Glutamatergic neuron (in vitro differentiated cells): ENCODE results near the gene SLC45A3. TPM values are rescaled to one million over a fixed set of nuclear protein-coding genes. Genes with fewer than 3 reads are reported as not detected.
"Not testable (repeated sequence)": the region's sequence is repeated elsewhere in the genome, so short reads cannot be mapped to it uniquely, and the experiment has no call there.

Source experiments
- DNase-seq: peaks from one replicate; pipeline ENCODE4 v3.0.0; 2022
- H3K27ac Mint-ChIP-seq: one replicate; pipeline ENCODE4 v1.8.0; 2020; ENCODE audit warnings: mild to moderate bottlenecking, mixed read lengths, inconsistent platforms; ENCODE audit not compliant: unreplicated experiment
- H3K27me3 Mint-ChIP-seq: one replicate; pipeline ENCODE4 v1.8.0; 2020; ENCODE audit warnings: mild to moderate bottlenecking, moderate library complexity, mixed read lengths, inconsistent platforms; ENCODE audit not compliant: unreplicated experiment
- H3K36me3 Mint-ChIP-seq: one replicate; pipeline ENCODE4 v1.8.0; 2020; ENCODE audit warnings: mild to moderate bottlenecking, mixed read lengths, inconsistent platforms; ENCODE audit not compliant: unreplicated experiment
- H3K4me1 Mint-ChIP-seq: one replicate; pipeline ENCODE4 v1.8.0; 2020; ENCODE audit warnings: mild to moderate bottlenecking, low read depth, mixed read lengths, inconsistent platforms; ENCODE audit not compliant: unreplicated experiment
- H3K4me3 Mint-ChIP-seq: one replicate; pipeline ENCODE4 v1.8.0; 2020; ENCODE audit warnings: mild to moderate bottlenecking, mixed read lengths, inconsistent platforms; ENCODE audit not compliant: unreplicated experiment
- H3K9me3 Mint-ChIP-seq: one replicate; pipeline ENCODE4 v1.8.0; 2020; ENCODE audit warnings: mild to moderate bottlenecking, moderate library complexity, mixed read lengths, inconsistent platforms; ENCODE audit not compliant: unreplicated experiment
- long read RNA-seq: library from polyadenylated mRNA; unstranded; transcript quantifications from one replicate; pipeline ENCODE4 v2.0.0, GENCODE V29; 2020; ENCODE audit not compliant: unreplicated experiment
- total RNA-seq: library from RNA; stranded (reverse); fragmentation: NEBNext Ultra II Directional; extraction: Animal tissue kit (Norgen Biotek cat#: 25700); gene quantifications from one replicate; pipeline ENCODE4 v1.2.1, GENCODE V29; 2021; ENCODE audit not compliant: unreplicated experiment
- TF ChIP-seq, protein P1 (sequence below): fragments of 200-600 bp; sonication (generic); IDR thresholded peaks from one replicate; pipeline ENCODE4 v1.5.0; 2021; ENCODE audit not compliant: partially characterized antibody, unreplicated experiment

SLC45A3 gene, protein sequence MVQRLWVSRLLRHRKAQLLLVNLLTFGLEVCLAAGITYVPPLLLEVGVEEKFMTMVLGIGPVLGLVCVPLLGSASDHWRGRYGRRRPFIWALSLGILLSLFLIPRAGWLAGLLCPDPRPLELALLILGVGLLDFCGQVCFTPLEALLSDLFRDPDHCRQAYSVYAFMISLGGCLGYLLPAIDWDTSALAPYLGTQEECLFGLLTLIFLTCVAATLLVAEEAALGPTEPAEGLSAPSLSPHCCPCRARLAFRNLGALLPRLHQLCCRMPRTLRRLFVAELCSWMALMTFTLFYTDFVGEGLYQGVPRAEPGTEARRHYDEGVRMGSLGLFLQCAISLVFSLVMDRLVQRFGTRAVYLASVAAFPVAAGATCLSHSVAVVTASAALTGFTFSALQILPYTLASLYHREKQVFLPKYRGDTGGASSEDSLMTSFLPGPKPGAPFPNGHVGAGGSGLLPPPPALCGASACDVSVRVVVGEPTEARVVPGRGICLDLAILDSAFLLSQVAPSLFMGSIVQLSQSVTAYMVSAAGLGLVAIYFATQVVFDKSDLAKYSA
- 3.7 TPM for total RNA-seq
- long read RNA-seq = 0 reads

DNA sequence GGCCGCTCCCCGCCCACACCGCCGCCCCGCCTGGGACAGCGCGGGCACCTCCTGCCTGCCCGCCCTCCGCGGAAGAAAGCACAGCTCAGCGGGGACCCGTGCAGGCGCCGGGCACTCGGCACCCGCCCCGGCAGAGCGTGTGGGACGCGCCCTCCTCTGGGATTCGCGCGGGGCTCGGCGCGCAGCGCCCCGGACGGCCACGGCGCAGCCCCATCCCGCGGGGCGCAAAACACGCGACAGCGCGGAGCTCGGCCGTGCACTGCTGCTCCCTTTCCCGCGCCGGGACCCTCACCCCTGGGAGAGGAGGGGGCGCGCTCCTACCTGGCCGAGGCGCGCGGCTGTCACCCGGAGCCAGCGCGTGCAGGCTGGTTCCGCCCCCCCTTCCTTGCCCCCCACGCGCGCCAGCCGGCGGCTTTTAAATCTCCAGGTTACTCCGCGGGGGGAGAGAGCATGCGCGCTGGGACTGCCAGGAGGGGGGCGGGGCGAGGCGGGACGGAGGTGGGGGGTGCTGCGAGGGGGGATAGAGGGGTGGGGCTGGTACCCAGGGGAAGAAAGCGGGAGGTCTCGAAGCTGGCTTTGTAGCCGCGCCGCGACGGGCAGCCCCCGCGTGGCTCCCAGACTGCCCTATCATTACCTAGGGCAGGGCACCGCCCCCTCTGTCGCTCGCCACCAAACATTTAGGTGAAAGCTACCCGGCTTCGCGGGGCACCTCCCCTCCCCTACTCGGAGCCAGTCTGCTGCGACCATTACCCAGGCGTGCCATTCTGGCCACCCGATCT is at the start of gene SLC45A3:
Gene SLC45A3 (minus strand): TSS at position 437 of the 779 bp plus-strand sequence. CDS start 15,853 bp downstream, outside the sequence.
- TF ChIP-seq, protein P1, sequence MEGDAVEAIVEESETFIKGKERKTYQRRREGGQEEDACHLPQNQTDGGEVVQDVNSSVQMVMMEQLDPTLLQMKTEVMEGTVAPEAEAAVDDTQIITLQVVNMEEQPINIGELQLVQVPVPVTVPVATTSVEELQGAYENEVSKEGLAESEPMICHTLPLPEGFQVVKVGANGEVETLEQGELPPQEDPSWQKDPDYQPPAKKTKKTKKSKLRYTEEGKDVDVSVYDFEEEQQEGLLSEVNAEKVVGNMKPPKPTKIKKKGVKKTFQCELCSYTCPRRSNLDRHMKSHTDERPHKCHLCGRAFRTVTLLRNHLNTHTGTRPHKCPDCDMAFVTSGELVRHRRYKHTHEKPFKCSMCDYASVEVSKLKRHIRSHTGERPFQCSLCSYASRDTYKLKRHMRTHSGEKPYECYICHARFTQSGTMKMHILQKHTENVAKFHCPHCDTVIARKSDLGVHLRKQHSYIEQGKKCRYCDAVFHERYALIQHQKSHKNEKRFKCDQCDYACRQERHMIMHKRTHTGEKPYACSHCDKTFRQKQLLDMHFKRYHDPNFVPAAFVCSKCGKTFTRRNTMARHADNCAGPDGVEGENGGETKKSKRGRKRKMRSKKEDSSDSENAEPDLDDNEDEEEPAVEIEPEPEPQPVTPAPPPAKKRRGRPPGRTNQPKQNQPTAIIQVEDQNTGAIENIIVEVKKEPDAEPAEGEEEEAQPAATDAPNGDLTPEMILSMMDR = no peak
- peaks cover 11% of the 10 kb centered on the region for H3K9me3 Mint-ChIP-seq
- peaks cover 17% of the 10 kb centered on the region for H3K4me1 Mint-ChIP-seq
- H3K4me3 Mint-ChIP-seq = peak within 1 kb of the TSS; percentile 91
- H3K27ac Mint-ChIP-seq = peak within 1 kb of the TSS; percentile 29
- H3K36me3 Mint-ChIP-seq = no peaks in the 10 kb centered on the region
- peaks cover 20% of the 10 kb centered on the region for H3K27me3 Mint-ChIP-seq
- DNase-seq = peak; percentile 52

DNA sequence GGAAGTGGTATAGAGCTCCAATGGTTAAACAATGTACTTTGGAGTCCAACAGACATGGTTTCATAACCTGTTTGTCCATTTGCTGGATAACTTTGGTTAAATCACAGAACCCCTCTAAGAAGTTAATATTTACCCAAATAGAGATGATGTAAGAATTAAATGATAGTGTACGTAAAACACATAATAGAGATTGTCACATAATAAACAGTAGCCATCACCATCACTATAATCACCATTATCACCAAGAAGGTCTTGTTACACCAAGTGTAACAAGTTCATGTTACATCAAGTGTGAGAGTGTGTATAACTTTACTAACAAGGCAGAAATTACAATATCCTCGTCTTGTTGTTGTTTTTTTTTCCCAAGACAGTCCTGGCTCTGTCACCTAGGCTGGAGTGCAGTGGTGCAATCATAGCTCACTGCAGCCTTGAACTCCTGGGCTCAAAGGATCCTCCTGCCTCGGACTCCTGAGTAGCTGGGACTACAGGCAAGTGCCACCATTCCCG is 46.4 kb upstream of the SLC45A3 start:
- H3K36me3 Mint-ChIP-seq = no peaks in the 10 kb centered on the region
- TF ChIP-seq, protein P1 = no peak
- no peak overlapping the region for H3K27ac Mint-ChIP-seq
- H3K4me1 Mint-ChIP-seq = no peaks in the 10 kb centered on the region
- H3K9me3 Mint-ChIP-seq = no peaks in the 10 kb centered on the region
- no peak overlapping the region for H3K4me3 Mint-ChIP-seq
- DNase-seq = no peak
- H3K27me3 Mint-ChIP-seq = peaks cover 2% of the 10 kb centered on the region

DNA sequence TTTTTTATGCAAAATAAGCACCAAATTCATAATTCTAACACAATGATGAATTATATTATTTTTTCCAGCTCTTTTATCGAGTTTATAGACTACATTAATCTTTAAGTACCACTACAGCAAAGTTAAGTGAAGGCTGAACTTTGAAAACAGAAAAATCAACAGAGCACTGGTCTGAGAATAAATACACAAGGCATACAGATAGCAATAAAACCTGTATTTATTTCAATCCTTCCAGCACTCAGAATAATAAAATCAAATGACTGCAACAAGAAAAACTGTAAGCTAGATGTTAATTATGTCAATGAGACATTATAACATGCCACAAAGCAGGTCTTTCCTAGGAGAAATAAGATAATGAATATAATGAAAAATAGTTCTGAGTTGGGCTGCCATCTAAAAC is 45.2 kb upstream of the SLC45A3 start:
- H3K4me3 Mint-ChIP-seq = no peak overlapping the region
- H3K4me1 Mint-ChIP-seq = no peaks in the 10 kb centered on the region
- no peaks in the 10 kb centered on the region for H3K9me3 Mint-ChIP-seq
- TF ChIP-seq, protein P1 = no peak
- H3K36me3 Mint-ChIP-seq = no peaks in the 10 kb centered on the region
- peaks cover 2% of the 10 kb centered on the region for H3K27me3 Mint-ChIP-seq
- no peak overlapping the region for H3K27ac Mint-ChIP-seq
- DNase-seq = no peak

DNA sequence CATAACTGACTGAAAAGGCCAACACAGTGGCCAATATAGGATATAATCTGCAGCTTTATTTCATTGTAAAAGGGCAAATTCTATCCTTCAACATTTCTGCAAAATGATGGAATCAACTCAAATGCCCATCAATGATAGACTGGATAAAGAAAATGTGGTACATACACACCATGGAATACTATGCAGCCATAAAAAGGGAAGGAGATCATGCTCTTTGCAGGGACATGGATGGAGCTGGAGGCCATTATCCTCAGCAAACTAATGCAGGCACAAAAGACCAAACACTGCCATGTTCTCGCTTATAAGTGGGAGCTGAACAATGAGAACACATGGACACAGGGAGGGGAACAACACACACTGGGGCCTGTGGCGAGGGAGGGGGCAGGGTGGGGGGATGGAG is 40.4 kb upstream of the SLC45A3 start:
- not testable (repeated sequence) for DNase-seq, H3K9me3 Mint-ChIP-seq, H3K4me3 Mint-ChIP-seq, H3K36me3 Mint-ChIP-seq, H3K27me3 Mint-ChIP-seq, H3K4me1 Mint-ChIP-seq, H3K27ac Mint-ChIP-seq

DNA sequence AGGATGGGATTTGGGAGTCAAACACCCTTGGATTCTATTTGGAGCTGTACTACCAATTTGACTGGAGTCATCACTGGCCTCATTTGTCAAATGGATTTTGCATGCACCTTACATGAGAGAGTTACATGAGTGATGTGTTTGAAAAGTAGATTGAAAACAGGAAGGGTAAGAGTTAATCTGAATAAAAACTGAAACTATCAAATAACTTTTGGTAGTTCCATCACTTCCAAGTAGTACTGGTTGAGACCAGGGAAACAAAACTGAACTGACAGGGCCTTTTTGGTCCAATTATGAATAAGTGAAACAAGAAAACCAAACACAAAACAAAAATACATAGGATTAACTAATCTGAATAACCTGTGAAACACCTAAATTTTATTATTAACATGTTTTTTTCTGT is 39.5 kb upstream of the SLC45A3 start:
- no peaks in the 10 kb centered on the region for H3K9me3 Mint-ChIP-seq
- no peaks in the 10 kb centered on the region for H3K27me3 Mint-ChIP-seq
- no peak for DNase-seq
- TF ChIP-seq, protein P1 = no peak
- no peaks in the 10 kb centered on the region for H3K36me3 Mint-ChIP-seq
- no peaks in the 10 kb centered on the region for H3K4me1 Mint-ChIP-seq
- no peak overlapping the region for H3K27ac Mint-ChIP-seq
- no peak overlapping the region for H3K4me3 Mint-ChIP-seq
